ENCODE results near the gene RNASE9.

- no peak for TF ChIP-seq EZH2 (IDR thresholded peaks at IDR 0.05; ENCODE audit: low read depth, unreplicated experiment)
- TF ChIP-seq CTCF (conservative IDR thresholded peaks at IDR 0.05; ENCODE audit: low read depth in 2 of 2), result no peak
- TF ChIP-seq REST (IDR thresholded peaks at IDR 0.05; ENCODE audit: unreplicated experiment), result no peak
- TF ChIP-seq POLR2AphosphoS5 (IDR thresholded peaks at IDR 0.05; ENCODE audit: low read depth), result no peak
- TF ChIP-seq JUNB (IDR thresholded peaks at IDR 0.05; ENCODE audit: unreplicated experiment), result no peak
- no peak for TF ChIP-seq EZH2phosphoT487 (IDR thresholded peaks at IDR 0.05; ENCODE audit: unreplicated experiment)
Measured at GRCh38 chr14:20539906-20540305, 20.9 kb downstream of the RNASE9 start.

Data from GM23338 (cell line).